Activated CD4-positive, alpha-beta memory T cell treated with anti-CD3 and anti-CD28 coated beads, Interleukin-2, amount 10 ng/mL, durations not matched to agents 7 days and 5 days (primary cell): ENCODE measurements around the gene ZHX3. TPM values are rescaled to one million over a fixed set of nuclear protein-coding genes. Genes with fewer than 3 reads are reported as not detected.

Experiments used
- CTCF ChIA-PET: fragments of 350-600 bp; sonication (Branson Sonifier 250); formaldehyde crosslinking; loops from one replicate; lab custom pipeline; 2021; ENCODE audit warnings: antibody characterized with exemption, inconsistent platforms; lab: Charles Lee
- POLR2A ChIA-PET: fragments of 350-600 bp; sonication (Branson Sonifier 250); formaldehyde crosslinking; loops from one replicate; lab custom pipeline; 2021; ENCODE audit warnings: antibody characterized with exemption; lab: Charles Lee
- DNase-seq: peaks from one replicate; pipeline ENCODE4 v3.0.0-alpha.2; 2020
- H3K27ac Mint-ChIP-seq: one replicate; pipeline ENCODE4 v1.8.0; 2021; ENCODE audit warnings: mild to moderate bottlenecking, mixed read lengths
- H3K27me3 Mint-ChIP-seq: one replicate; pipeline ENCODE4 v1.8.0; 2021; ENCODE audit warnings: mixed read lengths
- H3K36me3 Mint-ChIP-seq: one replicate; pipeline ENCODE4 v1.8.0; 2021; ENCODE audit warnings: low read depth, mixed read lengths
- H3K4me1 Mint-ChIP-seq: one replicate; pipeline ENCODE4 v1.8.0; 2021; ENCODE audit warnings: mixed read lengths
- H3K4me3 Mint-ChIP-seq: one replicate; pipeline ENCODE4 v1.8.0; 2021; ENCODE audit warnings: mild to moderate bottlenecking, mixed read lengths
- H3K9me3 Mint-ChIP-seq: one replicate; pipeline ENCODE4 v1.8.0; 2021; ENCODE audit warnings: mixed read lengths
- total RNA-seq, 2 experiments: library from RNA; stranded (reverse); gene quantifications; one replicate each; pipeline ENCODE4 v1.2.3, GENCODE V29; 2021

Gene ZHX3
- total RNA-seq, 2 experiments from 2014 or later = 5.9 to 8.7 TPM

DNA sequence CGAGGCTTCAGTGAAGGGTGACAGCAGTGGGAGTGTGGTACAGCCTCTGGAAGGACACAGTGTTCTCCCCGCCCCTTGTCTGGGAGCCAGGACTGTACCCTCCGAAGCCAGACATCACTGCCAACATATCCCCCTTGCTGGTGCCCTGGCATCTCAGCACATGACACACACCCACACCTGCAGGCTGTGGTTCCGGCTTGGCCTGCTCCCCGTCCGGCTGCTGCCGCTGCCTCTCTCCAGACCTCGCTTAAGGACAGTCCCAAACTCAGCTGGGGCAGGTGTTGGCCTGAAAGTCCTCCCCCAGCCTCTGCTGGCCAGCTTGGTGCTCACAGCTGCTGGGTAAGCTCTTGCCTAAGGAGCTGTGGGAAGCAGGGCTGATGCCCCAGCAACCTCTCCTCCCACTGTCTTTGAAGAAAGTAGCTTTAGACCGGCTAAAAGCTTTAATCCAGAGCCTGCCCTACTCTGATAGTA is 42.0 kb upstream of the ZHX3 start:
- H3K4me3 Mint-ChIP-seq = no peak overlapping the region
- H3K9me3 Mint-ChIP-seq = no peaks in the 10 kb centered on the region
- POLR2A ChIA-PET = no interaction called here
- no peaks in the 10 kb centered on the region for H3K36me3 Mint-ChIP-seq
- H3K27me3 Mint-ChIP-seq = no peaks in the 10 kb centered on the region
- no peaks in the 10 kb centered on the region for H3K4me1 Mint-ChIP-seq
- DNase-seq = no peak
- H3K27ac Mint-ChIP-seq = no peak overlapping the region
- CTCF ChIA-PET = no interaction called here

DNA sequence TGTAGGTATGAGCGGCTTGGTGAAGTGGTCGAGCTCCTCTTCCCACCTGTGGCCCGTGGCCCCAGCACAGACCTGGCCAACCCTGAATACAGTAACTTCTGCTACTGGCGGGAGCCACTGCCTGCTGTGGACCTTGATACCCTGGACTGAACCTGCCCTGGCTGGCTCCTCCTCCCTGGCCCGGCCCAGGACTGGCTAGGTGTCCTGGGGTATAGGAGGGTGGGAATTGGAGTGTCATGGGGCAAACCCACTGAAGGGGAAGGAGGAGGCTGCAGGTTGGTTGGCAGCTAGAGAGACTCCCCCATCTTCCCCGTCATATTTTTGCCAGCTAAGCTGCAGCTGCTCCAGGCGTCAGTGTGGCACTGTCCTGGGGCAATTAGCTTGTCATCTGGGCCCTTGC is 41.2 kb upstream of the ZHX3 start:
- Mint-ChIP-seq H3K36me3 (no peaks in the 10 kb centered on the region), H3K27me3 (no peaks in the 10 kb centered on the region), H3K4me1 (no peaks in the 10 kb centered on the region), H3K27ac (no peak overlapping the region), H3K9me3 (no peaks in the 10 kb centered on the region), H3K4me3 (no peak overlapping the region)
- CTCF ChIA-PET = no interaction called here
- POLR2A ChIA-PET = no interaction called here
- no peak for DNase-seq

- Mint-ChIP-seq H3K27me3 (no peaks in the 10 kb centered on the region), H3K27ac (no peak overlapping the region), H3K4me1 (no peaks in the 10 kb centered on the region), H3K9me3 (no peaks in the 10 kb centered on the region), H3K4me3 (no peak overlapping the region), H3K36me3 (no peaks in the 10 kb centered on the region)
- DNase-seq = no peak
- CTCF ChIA-PET = no interaction called here
- POLR2A ChIA-PET = no interaction called here
Measured at GRCh38 chr20:41358230-41358629, 40.7 kb upstream of the ZHX3 start.

GRCh38 chr20:41357424-41358163 is 40.1 kb upstream of the ZHX3 start:
- no peaks in the 10 kb centered on the region for H3K36me3 Mint-ChIP-seq
- H3K4me1 Mint-ChIP-seq = no peaks in the 10 kb centered on the region
- DNase-seq = no peak
- no peak overlapping the region for H3K27ac Mint-ChIP-seq
- no peaks in the 10 kb centered on the region for H3K9me3 Mint-ChIP-seq
- no peaks in the 10 kb centered on the region for H3K27me3 Mint-ChIP-seq
- H3K4me3 Mint-ChIP-seq = no peak overlapping the region
- ChIA-PET CTCF (no interaction called here), POLR2A (no interaction called here)

GRCh38 chr20:41356951-41357350 is 39.4 kb upstream of the ZHX3 start:
- Mint-ChIP-seq H3K9me3 (no peaks in the 10 kb centered on the region), H3K4me1 (no peaks in the 10 kb centered on the region), H3K4me3 (no peak overlapping the region), H3K27me3 (no peaks in the 10 kb centered on the region), H3K36me3 (no peaks in the 10 kb centered on the region), H3K27ac (no peak overlapping the region)
- ChIA-PET POLR2A (no interaction called here), CTCF (no interaction called here)
- no peak for DNase-seq

DNA sequence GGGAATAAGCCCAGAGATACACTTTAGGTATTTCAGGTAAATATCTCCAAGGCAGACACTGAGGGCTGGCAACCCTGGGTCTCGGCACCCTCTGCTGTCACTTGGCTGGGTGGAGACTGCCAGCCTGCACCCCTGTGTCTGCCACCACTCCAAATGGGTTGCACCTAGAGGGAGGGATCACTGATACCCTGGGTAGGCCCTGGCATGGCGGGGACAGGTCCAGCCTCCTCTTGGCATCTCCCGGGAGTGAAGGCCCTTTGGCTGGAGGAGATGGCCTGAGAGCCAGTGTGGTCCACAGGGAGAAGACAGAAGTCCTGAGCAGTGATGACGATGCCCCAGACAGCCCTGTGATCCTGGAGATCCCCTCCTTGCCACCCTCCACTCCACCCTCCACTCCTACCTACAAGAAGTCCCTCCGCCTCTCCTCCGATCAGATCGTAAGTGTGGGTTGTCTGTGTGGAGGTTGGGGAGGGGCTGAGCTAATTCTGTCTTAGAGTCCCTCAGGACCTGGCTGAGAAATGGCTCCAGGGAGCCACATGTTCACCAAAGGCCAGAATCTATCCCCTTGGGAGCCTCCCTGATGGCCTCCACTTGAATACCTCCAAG is 38.2 kb upstream of the ZHX3 start:
- DNase-seq = no peak
- ChIA-PET CTCF (no interaction called here), POLR2A (no interaction called here)
- Mint-ChIP-seq H3K4me1 (no peaks in the 10 kb centered on the region), H3K9me3 (no peaks in the 10 kb centered on the region), H3K27me3 (no peaks in the 10 kb centered on the region), H3K4me3 (no peak overlapping the region), H3K36me3 (no peaks in the 10 kb centered on the region), H3K27ac (no peak overlapping the region)

GRCh38 chr20:41355192-41355591 is 37.7 kb upstream of the ZHX3 start:
- no peak for DNase-seq
- Mint-ChIP-seq H3K4me3 (no peak overlapping the region), H3K27ac (no peak overlapping the region), H3K9me3 (no peaks in the 10 kb centered on the region), H3K4me1 (no peaks in the 10 kb centered on the region), H3K27me3 (no peaks in the 10 kb centered on the region), H3K36me3 (no peaks in the 10 kb centered on the region)
- POLR2A ChIA-PET = no interaction called here
- CTCF ChIA-PET = no interaction called here

- no peak for DNase-seq
- Mint-ChIP-seq H3K9me3 (no peaks in the 10 kb centered on the region), H3K4me3 (no peak overlapping the region), H3K27ac (no peak overlapping the region), H3K27me3 (no peaks in the 10 kb centered on the region), H3K4me1 (no peaks in the 10 kb centered on the region), H3K36me3 (no peaks in the 10 kb centered on the region)
- CTCF ChIA-PET = no interaction called here
- POLR2A ChIA-PET = no interaction called here
Measured at GRCh38 chr20:41353530-41353929, 36.0 kb upstream of the ZHX3 start.

DNA sequence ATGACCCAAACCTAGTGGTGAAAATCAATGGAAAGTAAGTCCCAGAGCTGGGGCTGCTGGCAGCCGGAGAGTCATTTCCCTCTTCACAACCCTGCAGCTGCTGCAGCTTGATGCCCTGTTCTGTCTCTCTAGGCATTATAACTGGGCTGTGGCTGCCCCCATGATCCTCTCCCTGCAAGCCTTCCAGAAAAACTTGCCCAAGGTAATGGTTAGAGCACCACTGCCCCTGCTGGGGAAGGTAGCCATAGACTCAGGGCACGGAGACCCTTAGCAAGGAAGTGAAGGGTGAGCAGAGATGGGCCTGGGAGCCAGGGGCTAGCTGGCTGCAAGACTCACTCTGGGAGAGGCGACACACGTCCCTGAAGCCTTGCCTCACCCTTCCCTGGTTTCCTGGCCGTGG is 35.1 kb upstream of the ZHX3 start:
- Mint-ChIP-seq H3K36me3 (no peaks in the 10 kb centered on the region), H3K4me1 (no peaks in the 10 kb centered on the region), H3K27ac (no peak overlapping the region), H3K9me3 (no peaks in the 10 kb centered on the region), H3K27me3 (no peaks in the 10 kb centered on the region), H3K4me3 (no peak overlapping the region)
- ChIA-PET CTCF (no interaction called here), POLR2A (no interaction called here)
- DNase-seq = no peak

DNA sequence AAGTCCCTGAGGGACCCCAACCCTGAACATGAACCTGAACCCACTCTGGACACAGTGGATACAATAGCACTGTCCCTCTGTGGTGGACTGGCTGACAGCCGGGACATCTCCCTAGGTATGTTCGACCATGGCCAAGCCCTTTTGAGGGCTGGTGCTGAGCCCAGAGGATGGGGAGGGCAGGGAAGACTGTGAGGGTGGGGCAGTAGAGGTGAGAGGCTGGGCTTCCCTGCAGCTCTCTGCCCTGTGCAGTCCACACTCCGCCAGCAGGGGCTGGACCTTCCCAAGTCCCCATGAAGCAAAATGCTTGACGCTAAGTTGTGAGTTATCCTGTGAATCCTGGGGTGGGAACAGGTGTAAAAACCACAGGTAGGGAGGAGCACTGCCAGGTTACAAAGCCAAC is 34.6 kb upstream of the ZHX3 start:
- ChIA-PET POLR2A (no interaction called here), CTCF (no interaction called here)
- no peaks in the 10 kb centered on the region for H3K4me1 Mint-ChIP-seq
- no peaks in the 10 kb centered on the region for H3K9me3 Mint-ChIP-seq
- H3K4me3 Mint-ChIP-seq = no peak overlapping the region
- no peak overlapping the region for H3K27ac Mint-ChIP-seq
- no peaks in the 10 kb centered on the region for H3K27me3 Mint-ChIP-seq
- H3K36me3 Mint-ChIP-seq = no peaks in the 10 kb centered on the region
- DNase-seq = no peak

DNA sequence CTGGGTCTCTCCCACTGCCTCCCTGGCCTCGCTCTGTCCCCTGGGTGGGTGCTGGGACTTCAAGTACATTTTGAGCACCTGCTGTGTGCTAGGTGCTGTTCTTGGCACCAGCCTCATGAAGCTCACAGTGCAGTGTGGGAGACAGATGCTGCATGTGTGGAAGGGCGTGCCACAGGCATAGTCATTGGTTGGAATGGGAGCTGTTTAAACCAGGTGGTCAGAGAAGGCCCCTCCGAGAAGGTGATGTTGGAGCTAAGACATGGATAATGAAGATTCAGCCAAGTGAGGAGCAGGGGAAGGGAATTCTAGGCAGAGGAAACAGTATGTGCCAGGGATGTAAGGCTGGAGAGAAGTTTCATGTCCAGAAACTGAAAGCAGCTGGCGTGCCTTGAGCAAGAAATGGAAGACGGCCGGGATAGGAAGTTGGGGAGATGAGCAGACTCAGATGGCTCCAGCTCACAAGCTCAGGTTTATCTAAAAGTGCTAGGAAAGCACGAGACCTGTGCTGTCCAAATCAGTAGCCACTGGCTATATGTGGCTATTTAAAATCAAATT is 33.0 kb upstream of the ZHX3 start:
- Mint-ChIP-seq H3K27me3 (no peaks in the 10 kb centered on the region), H3K27ac (no peak overlapping the region), H3K36me3 (no peaks in the 10 kb centered on the region), H3K4me1 (no peaks in the 10 kb centered on the region), H3K4me3 (no peak overlapping the region), H3K9me3 (no peaks in the 10 kb centered on the region)
- POLR2A ChIA-PET = no interaction called here
- DNase-seq = no peak
- CTCF ChIA-PET = interaction anchor here (0.6 to 1.4 kb wide), 3 partner anchors 10 to 178 kb away, joined by 3 to 4 read pairs (median 3); partner anchors contain the start of gene LPIN3

- H3K9me3 Mint-ChIP-seq = no peaks in the 10 kb centered on the region
- H3K4me3 Mint-ChIP-seq = no peak overlapping the region
- no peaks in the 10 kb centered on the region for H3K27me3 Mint-ChIP-seq
- ChIA-PET CTCF (interaction anchor here (0.6 kb wide), 1 partner anchor 177 kb away, joined by 3 read pairs; no protein-coding TSS in a partner anchor), POLR2A (no interaction called here)
- H3K27ac Mint-ChIP-seq = no peak overlapping the region
- DNase-seq = no peak
- no peaks in the 10 kb centered on the region for H3K36me3 Mint-ChIP-seq
- no peaks in the 10 kb centered on the region for H3K4me1 Mint-ChIP-seq
Measured at GRCh38 chr20:41349943-41350342, 32.4 kb upstream of the ZHX3 start.

DNA sequence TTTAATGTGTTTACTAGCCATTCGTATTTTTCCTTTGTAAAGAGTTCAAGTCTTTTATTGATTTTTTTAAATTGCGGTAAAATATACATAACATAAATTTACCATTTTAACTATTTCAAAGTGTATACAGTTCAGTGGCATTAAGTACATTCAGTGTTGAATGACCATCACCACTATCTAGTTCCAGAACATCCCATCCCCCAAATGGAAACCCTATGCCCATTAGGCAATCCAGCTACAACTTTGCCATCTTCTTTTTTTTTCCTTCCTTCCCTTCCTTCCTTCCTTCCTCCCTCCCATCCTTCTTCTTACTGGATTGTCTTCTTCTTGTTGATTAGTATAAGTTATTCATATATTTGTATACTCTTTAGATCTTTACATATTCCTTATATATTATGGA is 31.7 kb upstream of the ZHX3 start:
- Mint-ChIP-seq H3K36me3 (no peaks in the 10 kb centered on the region), H3K4me1 (no peaks in the 10 kb centered on the region), H3K27ac (no peak overlapping the region), H3K27me3 (no peaks in the 10 kb centered on the region), H3K4me3 (no peak overlapping the region), H3K9me3 (no peaks in the 10 kb centered on the region)
- POLR2A ChIA-PET = no interaction called here
- no peak for DNase-seq
- CTCF ChIA-PET = no interaction called here
